ENCODE results near the gene LRSAM1.

Gene LRSAM1

DNA sequence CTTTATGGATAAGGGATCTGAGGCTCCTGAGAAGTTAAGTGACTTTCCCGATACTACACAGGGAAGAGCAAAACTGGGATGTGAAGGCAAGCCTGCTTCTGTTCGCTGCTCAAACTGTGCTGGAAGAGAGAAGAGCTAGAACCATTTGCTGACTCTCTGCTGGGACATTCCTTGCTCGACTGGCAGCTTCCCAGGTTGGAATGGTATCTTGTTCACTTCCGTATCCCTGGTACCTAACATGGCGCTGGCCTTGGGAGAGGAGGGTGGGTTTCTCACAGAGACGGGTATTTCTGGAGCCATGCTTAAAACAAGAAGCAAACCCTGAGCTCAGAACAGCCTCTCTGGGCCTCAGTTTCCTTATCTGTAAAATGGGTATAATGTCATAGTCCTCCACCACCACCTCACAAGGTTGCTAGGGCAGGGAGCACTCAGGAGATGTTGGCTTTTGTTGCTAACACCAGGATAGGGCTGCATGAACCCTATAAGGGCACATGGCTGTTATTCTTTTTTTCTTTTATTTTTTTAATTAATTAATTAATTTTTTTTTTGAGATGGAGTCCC, 92.7 kb downstream of the LRSAM1 start:
- no peak overlapping the region for H3K4me3 ChIP-seq (ENCODE audit: low read depth, low read length)
- TF ChIP-seq, protein P1, sequence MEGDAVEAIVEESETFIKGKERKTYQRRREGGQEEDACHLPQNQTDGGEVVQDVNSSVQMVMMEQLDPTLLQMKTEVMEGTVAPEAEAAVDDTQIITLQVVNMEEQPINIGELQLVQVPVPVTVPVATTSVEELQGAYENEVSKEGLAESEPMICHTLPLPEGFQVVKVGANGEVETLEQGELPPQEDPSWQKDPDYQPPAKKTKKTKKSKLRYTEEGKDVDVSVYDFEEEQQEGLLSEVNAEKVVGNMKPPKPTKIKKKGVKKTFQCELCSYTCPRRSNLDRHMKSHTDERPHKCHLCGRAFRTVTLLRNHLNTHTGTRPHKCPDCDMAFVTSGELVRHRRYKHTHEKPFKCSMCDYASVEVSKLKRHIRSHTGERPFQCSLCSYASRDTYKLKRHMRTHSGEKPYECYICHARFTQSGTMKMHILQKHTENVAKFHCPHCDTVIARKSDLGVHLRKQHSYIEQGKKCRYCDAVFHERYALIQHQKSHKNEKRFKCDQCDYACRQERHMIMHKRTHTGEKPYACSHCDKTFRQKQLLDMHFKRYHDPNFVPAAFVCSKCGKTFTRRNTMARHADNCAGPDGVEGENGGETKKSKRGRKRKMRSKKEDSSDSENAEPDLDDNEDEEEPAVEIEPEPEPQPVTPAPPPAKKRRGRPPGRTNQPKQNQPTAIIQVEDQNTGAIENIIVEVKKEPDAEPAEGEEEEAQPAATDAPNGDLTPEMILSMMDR (conservative IDR thresholded peaks at IDR 0.05; ENCODE audit: low read depth, low read length): no peak

DNA sequence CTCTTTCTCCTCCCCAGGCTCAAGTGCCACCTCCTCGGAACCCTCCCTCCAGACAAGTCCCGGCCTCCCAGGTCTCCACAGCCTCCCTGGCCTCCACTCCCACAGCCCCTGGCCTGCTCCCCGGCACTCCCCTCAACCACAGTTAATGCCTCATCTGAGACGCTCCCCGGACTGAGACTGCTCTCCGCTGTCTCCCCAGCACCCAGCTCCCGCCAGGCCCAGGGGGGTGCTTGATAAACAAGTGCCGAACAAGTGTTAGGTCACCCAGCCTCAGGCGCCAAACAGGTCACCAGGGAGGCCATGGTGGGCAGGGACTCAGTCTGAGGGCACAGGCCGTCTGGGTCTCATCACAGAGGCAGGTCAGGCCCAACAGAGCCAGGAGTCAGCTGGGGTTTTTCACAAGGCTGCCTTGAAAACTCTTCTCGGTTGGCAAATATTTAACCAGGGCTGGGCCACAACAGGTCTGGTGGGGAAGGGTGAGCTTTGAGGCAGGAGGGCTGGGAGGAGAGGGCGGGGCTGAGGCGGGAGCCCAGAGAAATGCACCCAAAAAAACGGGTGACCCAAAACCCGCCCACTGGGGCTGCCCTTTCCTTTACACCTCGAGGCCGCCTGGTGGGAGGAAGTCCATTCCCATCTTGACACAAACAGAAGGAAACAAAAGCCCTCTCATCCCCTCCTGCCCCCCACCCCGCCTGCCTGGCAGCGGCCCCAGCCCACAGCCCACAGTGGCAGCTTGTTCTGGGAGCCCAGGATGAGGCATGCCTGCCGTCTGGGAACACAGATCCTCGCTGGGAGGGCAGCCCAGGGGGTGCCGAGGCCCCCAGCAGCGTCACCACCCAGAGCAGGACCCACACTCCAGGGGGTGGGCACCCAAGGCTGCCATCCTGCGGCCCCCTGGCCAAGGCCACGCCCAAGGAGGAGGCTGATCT, 94.2 kb downstream of the LRSAM1 start:
- DNase-seq (ENCODE audit: low read depth): peak; percentile 57

More for the DNA sequence above, 92.7 kb downstream of the LRSAM1 start:
- no peak for DNase-seq (ENCODE audit: low read depth)

DNA sequence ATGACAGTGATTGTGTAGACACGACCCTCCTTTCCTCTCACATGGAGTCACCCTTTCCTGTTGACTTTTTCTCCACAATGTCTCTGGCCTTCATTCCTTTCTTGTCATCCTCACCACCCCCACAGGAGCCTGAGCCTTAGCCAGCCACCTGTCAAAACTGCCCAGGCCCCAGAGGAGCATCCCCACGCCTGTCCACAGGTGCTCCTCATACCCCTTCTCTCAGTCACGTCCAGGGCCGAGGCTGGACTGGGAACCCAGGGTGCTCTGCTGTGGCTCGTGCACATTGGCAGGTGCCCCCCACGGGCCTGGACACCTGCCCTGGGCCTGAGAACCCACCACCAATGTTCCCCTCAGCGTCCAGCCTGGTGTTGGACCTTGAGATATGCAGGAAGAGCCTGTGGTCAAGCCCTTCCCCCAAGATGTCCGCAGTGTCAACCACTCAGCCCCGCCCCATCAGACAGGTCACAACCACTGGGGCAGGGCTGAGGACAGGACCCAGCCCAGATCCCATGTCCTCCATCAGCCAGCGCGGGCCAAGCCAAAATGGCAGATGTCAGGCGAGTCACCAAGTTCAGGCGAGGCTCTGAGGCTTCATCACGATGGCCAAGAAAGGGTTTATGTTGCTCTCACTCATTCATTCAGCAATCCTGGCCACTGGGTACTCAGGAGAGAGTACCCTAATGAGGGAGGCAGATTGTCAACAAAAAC, 95.0 kb downstream of the LRSAM1 start:
- DNase-seq (ENCODE audit: low read depth): no peak
- TF ChIP-seq, protein P1 (conservative IDR thresholded peaks at IDR 0.05; ENCODE audit: low read depth, low read length): no peak
- no peak overlapping the region for H3K4me3 ChIP-seq (ENCODE audit: low read depth, low read length)

More for the DNA sequence above, 94.2 kb downstream of the LRSAM1 start:
- TF ChIP-seq, protein P1 (conservative IDR thresholded peaks at IDR 0.05; ENCODE audit: low read depth, low read length): peak; percentile 16
- no peak overlapping the region for H3K4me3 ChIP-seq (ENCODE audit: low read depth, low read length)

GRCh38 chr9:127548352-127548881, 97.1 kb downstream of the LRSAM1 start:
- TF ChIP-seq, protein P1 (conservative IDR thresholded peaks at IDR 0.05; ENCODE audit: low read depth, low read length): no peak
- no peak for DNase-seq (ENCODE audit: low read depth)
- H3K4me3 ChIP-seq (ENCODE audit: low read depth, low read length): no peak overlapping the region

GRCh38 chr9:127549218-127549617, 97.9 kb downstream of the LRSAM1 start:
- no peak for DNase-seq (ENCODE audit: low read depth)
- H3K4me3 ChIP-seq (ENCODE audit: low read depth, low read length): no peak overlapping the region
- TF ChIP-seq, protein P1 (conservative IDR thresholded peaks at IDR 0.05; ENCODE audit: low read depth, low read length): no peak

DNA sequence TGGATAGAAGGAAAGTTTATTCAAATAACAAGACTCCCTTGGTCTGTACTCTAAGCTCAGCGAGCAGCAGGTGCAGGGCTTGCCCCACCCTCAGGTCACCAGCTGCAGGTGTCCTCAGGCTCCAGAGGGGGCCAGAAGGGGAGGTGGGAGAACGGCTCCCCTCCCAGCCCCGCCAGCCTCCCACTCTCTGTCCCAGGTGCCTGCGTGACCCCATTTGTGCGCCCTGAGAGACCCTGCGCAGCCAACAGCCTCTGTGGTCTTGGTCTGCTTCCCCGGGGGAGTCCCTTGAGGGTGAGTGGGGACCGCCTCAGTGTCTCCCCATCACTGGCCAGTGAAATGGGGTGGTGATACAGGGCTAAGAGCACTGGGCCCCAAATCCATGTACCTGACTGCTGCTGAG, 98.4 kb downstream of the LRSAM1 start:
- H3K4me3 ChIP-seq (ENCODE audit: low read depth, low read length): no peak overlapping the region
- TF ChIP-seq, protein P1 (conservative IDR thresholded peaks at IDR 0.05; ENCODE audit: low read depth, low read length): no peak

More for the DNA sequence above, 98.4 kb downstream of the LRSAM1 start:
- DNase-seq (ENCODE audit: low read depth): no peak

All from choroid plexus epithelial cell (primary cell).